Muscle of back (tissue), 11 donors: ENCODE measurements around the gene TEDC2. TPM values are rescaled to one million over a fixed set of nuclear protein-coding genes. Genes with fewer than 3 reads are reported as not detected.
"Not testable (repeated sequence)": the region's sequence is repeated elsewhere in the genome, so short reads cannot be mapped to it uniquely, and the experiment has no call there.

ENCODE experiments used
- DNase-seq, 3 donors: peaks; one replicate each; pipeline versions ENCODE4 v3.0.0 to v3.0.0-alpha.2; 2013
- polyA plus RNA-seq, 10 donors: library from polyadenylated mRNA; unstranded; fragments of 120-200 nt; gene quantifications; one replicate each; pipeline ENCODE4 v1.2.1, GENCODE V29; 2013; ENCODE audit not compliant: insufficient read length in 10 of 10

The TEDC2 gene
- polyA plus RNA-seq, 10 donors = 2.7 to 7.5 (median 4.8) TPM

DNA sequence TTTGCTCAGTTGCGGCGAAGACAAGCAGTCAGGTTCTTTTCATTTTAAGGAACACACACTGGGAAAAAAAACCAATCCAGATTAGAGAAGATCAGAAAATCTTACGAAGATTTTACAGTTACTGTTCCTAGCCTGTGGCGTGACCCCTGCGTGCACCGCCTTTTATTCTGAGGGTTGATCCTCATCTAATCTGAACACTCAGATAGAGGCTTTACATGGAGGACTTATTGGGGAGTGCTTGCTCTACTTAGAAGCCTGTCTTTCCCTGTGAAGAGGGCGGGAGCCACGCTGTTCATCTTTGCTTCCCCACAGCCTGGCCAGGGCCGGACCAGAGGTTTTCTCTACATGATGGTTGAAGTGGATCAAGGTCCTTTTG lies 16.4 kb downstream of the TEDC2 start:
- no peak for DNase-seq

DNA sequence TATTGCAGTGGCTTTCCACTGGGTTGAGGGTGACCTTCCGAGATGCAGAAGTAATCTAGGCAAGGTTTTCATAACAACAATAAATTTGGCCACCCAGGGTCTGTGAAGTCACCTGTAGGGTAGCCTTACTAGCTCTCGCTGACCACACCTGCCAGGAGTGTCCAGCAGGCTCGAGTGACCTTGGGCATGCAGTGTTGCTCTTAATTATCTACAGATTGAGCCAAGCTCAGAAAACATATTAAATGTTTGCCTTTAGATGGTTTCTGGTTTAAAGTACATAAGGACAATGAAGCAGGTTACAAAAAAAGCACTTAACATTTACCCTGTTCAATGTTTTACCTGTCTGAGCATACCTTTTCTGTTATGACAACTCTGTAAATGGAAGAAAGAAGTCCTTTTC lies 16.8 kb downstream of the TEDC2 start:
- no peak for DNase-seq

DNA sequence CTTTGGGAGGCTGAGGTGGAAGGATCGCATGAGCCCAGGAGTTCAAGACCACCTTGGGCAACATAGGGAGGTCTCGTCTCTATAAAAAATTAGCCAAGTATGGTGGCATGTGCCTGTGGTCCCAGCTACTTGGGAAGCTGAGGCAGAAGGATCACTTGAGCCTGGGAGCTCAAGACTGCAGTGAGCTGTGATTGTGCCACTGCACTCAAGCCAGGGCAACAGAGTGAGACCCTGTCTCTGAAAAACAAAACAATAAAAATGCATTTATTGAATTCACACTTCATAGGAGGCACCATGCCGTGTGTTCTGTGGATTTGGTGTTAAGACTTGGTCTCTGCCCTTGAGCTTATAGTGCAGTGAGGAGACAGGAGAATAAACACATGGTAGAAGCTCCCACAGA lies 17.4 kb downstream of the TEDC2 start:
- DNase-seq = no peak

- peak in 1 of 3 donors; percentile 21 for DNase-seq
Measured at GRCh38 chr16:2478279-2478678, 18.4 kb downstream of the TEDC2 start.

GRCh38 chr16:2479996-2480395 lies 20.1 kb downstream of the TEDC2 start:
- DNase-seq = not testable (repeated sequence)

DNA sequence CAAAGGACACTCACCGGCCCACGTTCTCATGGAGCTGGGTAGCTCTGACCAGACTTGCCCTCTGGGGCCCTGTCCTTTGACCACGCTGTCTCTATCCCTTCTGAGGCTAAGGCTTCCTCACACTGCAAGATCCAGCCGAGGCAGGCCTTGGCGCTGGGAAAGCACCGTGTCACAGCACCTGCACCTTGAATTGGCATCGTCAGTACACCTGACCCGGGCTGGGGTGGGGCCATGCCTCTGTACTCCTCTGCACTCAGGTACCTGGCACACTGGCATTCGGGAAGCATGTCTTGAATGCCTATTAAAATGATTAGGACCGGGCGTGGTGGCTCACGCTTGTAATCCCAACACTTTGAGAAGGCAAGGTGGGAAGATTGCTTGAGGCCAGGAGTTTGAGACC lies 21.0 kb downstream of the TEDC2 start:
- no peak for DNase-seq

DNA sequence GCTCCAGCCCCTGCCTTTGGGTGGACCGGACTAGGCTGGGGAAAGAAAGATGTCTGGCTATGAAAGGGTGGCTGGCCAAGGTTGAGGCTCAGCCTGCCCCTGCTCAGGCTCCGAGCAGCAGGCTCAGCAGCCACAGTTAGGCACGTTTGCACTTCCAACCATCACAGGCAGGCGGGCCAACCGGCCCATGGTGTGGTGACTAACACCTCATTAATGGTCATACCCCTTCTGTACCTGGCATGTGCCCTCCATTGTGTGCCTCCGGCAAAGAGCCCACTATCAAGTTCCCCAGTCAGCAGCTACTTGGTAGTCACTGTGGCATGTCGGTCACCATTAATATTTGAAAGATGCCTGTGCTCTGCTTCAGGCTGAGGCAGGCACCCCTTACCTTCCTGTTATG lies 21.8 kb downstream of the TEDC2 start:
- DNase-seq = no peak

- peak in 1 of 3 donors; percentile 36 for DNase-seq
Measured at GRCh38 chr16:2482249-2482648, 22.3 kb downstream of the TEDC2 start.

- DNase-seq = peak in 1 of 3 donors; percentile 88
Measured at GRCh38 chr16:2482708-2483534, 23.0 kb downstream of the TEDC2 start.

GRCh38 chr16:2483939-2484897 lies 24.3 kb downstream of the TEDC2 start:
- DNase-seq = no peak

GRCh38 chr16:2484898-2485508 lies 25.1 kb downstream of the TEDC2 start:
- no peak for DNase-seq

- peak in 1 of 3 donors; percentile 17 for DNase-seq
Measured at GRCh38 chr16:2485811-2486507, 26.1 kb downstream of the TEDC2 start.

GRCh38 chr16:2486645-2487516 lies 27.0 kb downstream of the TEDC2 start:
- DNase-seq = peak in 1 of 3 donors; percentile 48

GRCh38 chr16:2487517-2487842 lies 27.6 kb downstream of the TEDC2 start:
- DNase-seq = no peak

DNA sequence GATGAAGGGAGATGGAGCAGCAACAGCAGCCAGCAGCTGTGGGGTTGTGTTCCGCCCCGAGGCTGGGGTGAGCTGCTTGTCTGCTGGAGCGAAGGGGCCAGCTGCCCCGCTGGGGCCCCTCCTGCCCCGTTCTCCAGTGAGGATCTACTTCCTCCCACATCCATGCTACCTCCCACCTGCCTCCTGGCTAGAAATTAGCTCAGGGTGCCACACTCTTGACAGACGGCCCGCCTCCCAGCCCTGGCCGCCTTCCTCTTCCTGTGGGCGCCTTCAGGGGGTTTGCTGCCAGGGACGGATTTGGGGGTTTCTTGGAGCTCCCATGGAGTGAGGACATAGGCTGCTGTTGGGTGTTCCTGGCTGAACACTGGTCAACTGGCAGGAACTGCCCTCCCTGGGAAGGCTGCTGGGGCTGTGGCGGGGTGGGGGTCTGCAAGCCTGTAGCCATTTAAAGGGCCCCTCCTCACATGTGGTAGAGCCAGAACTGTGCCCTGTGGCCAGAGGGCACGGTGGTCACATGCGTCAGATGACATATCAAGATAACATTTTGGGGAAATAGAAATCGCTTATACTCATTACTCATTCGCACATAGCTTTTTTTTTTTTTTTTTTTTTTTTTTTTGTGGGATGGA lies 28.1 kb downstream of the TEDC2 start:
- DNase-seq = peak in 1 of 3 donors; percentile 30

GRCh38 chr16:2489581-2489980 lies 29.7 kb downstream of the TEDC2 start:
- no peak for DNase-seq

GRCh38 chr16:2490190-2491105 lies 30.5 kb downstream of the TEDC2 start:
- no peak for DNase-seq

- no peak for DNase-seq
Measured at GRCh38 chr16:2492292-2492691, 32.4 kb downstream of the TEDC2 start.

- no peak for DNase-seq
Measured at GRCh38 chr16:2493605-2494004, 33.7 kb downstream of the TEDC2 start.
